Inflammatory macrophage treated with lipopolysaccharide for 1 hour (primary cell): Measurements from ENCODE around the gene HIVEP3.

Source experiments
- DNase-seq, 2 donors: peaks; one replicate each; pipeline ENCODE4 v3.0.0-alpha.2; 2020 to 2022

Gene HIVEP3

DNA sequence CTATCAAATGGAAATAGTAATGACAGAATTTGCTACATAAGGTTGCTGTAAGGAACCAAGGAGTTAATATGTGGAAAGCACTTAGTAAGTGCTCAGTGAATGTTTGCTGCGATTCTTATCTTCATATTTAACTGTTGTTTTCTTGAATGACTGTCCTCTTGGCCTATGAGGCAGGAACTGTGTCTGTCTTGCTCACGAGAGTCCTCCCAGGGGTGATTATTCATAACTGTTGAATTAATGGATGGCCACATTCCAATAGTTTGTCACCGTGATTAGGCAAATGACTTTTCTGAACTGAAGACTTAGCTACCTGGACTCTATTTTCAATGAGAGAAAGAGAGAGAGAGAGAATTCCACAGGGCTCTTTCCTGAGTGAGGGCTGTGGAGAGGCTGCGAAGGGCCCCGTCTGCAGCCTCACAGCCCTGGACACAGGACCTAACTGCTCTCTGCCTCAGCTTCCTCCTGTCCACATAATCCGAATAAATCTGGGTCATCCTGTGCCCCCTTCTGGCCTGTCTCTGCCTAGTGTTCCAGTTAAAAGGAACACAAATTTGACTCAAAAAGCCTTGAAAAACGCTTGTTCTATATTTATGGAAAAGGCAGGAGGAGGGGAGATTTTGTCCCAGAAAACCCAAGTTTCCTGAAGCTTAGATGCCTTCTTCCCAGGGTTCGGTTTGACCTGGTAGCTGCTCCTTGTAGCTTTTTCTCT, 442.7 kb downstream of the HIVEP3 start:
- DNase-seq = no peak

DNA sequence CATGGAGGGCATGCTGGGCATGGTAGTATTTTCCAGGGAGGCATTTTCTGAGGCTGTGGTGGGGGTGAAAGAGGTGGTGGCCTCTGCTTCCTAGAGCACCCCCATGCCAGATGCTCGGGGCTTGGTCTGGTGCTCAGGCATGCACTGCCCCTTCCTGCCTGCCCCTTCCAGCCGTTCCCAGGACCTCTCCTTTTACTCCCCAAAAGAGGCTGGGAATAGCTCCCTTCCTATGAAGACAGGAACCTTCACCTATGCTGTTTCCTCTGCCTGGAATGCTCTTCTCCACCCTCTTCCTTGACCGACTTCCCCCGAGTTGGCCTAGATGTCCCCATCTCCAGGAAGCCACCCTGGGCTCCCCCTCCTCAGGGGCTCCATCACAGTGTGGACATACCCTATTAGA, 443.4 kb downstream of the HIVEP3 start:
- no peak for DNase-seq

DNA sequence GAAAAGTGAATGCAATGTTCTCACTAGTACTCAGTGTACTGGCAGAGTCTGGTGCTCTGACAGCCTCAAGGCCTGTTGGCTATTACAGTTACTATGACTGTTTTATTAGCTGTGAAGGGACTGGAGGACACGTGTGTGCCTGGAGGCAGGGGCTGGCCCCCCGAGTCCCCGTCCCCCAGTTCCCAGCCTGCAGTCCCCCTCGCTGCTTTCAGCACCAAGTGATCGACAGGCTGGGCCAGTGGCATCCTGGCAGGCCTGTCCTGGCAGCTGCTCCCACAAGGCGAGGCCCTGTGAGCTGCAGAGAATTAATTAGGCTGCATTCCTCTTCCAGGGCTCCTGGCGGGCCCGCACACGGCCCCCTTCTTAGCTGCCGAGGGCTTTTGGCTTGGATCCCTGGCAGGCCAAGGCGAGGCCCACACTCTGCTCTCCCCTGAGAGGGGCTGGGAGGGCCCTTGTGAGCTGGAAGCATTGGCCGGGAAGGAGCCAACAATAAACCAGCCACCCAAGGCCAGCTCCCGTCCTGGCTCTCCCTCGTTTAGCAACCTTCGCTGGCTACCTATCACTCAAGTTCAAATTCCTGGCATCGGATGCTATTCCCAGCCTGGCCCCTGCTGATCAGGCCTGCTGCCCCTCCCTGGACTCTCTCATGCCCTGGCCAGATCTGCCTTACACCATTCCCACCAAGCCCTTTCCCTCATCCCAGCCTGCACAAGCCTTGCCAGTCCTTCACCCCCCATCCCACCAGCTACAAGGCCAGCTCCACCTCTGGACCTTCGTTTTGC, 444.0 kb downstream of the HIVEP3 start:
- no peak for DNase-seq

DNA sequence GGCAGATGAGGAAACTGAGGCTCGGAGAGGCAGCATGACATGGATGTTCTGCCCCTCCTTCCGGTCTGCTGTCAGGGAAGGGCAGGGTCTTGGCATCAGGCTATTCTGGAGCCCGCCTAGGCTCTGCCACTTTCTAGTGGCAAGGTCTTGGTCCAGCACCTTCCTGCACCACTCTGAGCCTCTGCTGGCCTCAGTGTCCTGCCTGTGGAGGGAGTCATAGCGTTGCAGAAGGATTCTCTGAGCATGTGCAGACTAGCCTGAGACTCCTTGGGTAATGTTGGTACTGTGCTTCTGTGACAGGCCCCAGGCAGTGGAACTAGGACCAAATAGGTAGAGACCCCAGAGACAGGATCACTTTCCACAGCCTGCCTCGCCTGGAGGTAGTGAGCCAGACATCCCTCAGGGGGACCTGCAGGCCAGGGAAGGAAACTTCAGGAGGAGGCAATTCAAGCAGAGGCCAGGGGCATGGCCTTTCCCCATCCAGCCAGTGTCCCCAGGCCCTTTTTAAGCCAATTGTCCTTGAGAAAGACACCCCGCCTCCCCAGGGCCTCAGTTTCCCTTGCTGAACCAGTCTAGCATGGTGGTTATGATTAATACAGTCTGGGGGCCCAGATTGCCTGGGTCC, 444.9 kb downstream of the HIVEP3 start:
- no peak for DNase-seq

GRCh38 chr1:41471658-41472057, 447.1 kb downstream of the HIVEP3 start:
- DNase-seq = no peak

- DNase-seq = no peak
Measured at GRCh38 chr1:41469706-41470105, 449.0 kb downstream of the HIVEP3 start.

DNA sequence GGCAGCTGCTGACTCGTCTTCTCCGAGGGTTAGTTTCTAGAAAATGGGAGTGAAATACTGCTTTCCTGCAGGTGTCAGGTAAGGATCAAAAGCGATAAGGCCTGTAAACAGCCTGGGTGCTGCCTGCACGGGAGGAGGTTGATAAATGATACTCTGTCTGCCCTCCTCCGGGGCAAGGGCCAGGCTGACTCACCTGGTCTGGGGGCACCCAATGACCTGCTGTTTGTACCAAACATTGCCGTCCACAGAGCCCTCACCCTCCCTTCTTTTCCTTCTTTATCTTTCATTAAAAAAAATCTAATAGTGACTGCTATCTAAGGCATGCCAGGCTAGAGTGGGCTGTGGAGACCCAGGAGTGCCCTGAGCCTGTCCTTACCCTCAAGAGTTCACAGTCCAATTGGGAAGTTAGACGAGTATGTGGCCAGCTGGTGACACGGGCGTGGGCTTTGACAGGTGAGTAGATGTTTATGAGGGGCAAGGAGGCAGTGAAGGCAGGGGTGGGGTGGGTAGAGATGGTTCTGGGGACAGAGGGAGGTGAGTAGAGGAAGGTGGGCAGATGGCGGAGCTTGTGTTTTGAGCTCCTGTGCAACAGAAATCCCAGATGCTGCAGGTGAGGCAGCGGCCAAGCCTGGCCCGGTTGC, 450.5 kb downstream of the HIVEP3 start:
- DNase-seq = no peak

- no peak for DNase-seq
Measured at GRCh38 chr1:41467673-41468072, 451.0 kb downstream of the HIVEP3 start.

DNA sequence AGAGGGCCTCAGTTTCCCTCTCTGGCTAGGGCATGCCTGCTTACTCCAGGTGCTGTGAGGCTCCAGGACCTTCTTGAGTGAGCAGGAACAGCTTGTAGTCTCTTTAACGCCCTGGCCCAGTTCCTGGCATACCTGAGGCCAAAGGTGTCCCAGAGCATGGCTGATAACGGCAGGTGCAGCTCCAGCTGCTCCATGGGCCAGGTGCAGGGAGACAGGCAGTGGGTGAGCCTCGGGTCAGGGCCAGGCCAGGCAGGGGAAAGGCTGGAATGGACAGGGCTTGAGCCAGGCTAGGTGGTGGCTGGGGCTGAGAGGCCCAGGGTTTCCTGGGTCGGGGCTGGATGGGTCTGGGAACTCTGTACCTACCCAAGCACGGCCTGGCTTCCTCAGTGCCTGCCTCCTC, 452.6 kb downstream of the HIVEP3 start:
- no peak for DNase-seq

DNA sequence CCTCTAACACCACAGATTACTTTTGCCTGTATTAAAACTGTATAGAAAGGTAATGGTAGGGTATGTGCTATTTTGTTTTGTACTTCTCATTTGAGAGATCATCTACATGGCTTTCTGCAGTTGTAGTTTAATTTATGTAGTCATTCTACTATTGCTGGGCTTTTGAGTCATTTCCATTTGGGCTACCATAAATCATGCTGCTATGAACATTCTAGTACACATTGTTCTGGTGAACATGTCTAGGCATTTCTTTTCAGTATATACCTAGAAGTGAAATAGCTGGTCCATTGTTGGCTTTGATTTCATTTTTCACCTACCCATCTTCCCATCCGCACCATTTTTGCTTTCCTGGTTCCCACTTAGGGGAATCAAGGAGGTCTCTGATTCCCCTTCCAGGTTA, 453.0 kb downstream of the HIVEP3 start:
- DNase-seq = no peak

DNA sequence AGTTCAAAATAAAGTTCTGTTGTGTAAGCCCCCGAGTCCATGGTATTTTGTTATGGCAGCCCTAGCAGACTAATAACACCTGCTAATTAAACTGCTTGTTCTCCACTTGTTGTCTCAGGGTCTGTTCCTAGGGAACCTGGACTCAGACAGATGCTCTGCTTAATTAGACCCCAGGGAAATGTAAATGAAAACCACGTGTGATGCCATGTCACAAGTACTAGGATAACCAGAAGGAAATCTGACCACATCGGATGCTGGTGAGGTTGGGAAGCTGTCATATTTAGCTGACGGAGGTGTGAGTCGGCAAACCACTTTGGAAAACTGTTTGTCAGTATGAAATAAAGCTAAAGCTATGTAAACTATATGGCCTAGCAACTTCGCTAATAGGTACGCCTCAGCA, 453.8 kb downstream of the HIVEP3 start:
- DNase-seq = no peak

DNA sequence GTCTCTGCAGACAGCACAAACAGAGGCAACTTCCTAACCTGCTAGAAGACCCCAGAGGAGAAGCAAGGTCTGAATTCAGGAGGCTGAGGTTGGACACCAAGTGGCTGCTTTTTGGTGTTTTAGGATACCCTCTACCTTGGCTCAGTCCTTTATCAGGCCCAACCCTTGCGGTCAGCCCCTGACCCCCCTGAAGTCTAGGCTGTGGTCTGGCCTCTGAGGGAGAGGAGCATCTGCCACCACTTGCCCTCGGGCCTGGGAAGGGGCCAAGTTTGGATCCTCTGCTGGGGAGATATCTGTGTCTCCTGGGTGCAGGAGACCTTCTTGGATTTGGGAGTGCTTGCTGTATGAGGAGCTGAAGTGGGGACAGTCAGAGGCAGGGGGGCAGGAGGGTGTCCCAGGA, 455.2 kb downstream of the HIVEP3 start:
- no peak for DNase-seq

DNA sequence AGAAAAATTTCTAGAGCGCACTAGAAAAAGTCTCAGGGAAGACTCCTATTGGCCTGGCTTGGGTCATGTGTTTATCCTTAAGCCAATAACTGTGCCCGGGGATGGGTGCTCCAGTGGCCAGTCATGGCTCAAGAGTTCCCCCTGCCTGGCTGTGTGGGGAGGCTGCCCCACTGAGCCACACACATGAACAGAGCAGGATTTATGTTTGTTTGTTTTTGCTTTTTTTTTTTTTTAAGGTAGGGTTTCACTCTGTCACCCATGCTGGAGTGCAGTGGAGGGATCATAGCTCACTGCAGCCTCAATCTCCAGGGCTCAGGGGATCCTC, 456.1 kb downstream of the HIVEP3 start:
- DNase-seq = no peak

GRCh38 chr1:41461790-41462679, 456.7 kb downstream of the HIVEP3 start:
- DNase-seq = no peak

DNA sequence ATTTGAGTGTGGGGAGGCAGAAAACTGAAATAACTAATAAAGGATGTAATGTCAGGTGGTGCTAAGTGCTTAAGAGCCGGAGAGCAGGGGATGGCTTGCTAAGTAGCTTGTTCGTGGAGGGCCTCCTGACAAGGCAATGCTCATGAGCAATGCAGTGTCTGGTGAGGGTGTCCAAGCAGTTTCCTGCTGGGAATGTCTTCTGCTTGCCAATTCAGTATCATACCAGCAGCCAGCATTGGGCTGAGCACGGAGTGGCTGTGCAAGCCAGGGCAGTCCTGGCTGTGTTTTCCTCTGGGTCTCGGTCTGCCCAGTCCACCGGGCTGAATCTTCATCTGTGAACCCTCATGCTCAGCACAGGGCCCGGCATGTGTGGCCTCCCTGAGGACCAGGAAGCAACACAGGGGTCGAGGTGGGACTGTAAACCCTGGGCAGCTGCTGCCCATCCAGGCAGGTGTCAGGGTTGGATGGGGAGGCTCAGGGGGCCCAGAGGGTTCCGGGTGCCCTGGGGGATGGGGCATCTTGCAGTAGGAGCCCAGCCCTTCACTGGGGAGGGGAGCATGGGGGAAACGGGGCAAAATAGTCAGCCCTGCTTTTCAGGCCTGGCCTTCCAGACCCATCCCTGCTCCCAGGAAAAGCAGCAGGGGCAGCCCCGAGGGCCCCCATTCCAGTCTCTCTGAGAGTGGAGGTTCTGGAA, 461.7 kb downstream of the HIVEP3 start:
- DNase-seq = no peak
